Measurements from ENCODE around the gene RAE1. TPM values are rescaled to one million over a fixed set of nuclear protein-coding genes. Genes with fewer than 3 reads are reported as not detected.

The RAE1 gene, protein sequence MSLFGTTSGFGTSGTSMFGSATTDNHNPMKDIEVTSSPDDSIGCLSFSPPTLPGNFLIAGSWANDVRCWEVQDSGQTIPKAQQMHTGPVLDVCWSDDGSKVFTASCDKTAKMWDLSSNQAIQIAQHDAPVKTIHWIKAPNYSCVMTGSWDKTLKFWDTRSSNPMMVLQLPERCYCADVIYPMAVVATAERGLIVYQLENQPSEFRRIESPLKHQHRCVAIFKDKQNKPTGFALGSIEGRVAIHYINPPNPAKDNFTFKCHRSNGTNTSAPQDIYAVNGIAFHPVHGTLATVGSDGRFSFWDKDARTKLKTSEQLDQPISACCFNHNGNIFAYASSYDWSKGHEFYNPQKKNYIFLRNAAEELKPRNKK
- total RNA-seq = 29.6 and 56.7 TPM in 2 replicates

DNA sequence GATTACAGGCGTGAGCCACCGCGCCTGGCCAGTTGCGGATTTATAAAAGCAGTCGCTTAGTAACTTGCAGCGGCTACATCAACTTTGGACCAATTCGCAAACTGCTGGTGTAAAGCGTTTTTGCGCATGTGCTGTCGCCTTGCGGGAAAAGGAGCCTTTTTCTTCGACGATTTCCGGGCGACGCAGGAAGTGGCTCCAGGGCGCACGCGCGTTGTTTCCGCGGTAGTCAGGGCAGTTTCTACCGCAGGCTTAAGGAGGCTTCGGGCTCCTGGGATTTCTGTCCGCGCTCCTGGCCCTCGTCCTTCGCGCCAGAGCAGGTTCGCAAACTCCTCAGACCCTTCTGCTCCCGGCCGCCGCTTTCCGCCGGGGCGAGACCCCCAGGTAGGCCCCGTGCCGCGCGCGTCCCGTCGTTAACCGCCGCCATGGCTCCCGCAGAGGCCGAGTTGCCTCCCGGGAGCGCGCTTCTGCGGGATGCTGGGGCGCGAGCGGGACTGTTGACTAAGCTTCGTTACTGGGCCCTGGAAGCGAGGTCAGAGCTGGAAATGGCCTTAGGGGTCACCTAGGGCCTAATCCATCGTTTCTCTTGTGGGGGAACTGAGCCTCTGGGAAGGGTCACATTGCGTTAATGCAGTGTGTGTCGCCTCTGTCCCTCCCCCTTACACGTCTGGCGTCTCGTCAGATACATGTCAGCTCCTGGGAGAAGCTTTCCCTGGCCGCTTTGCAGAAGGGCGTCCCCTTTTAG is at the start of gene RAE1:
RAE1 (plus strand) TSS at position 214 of the 742 bp plus-strand sequence. CDS start 2,784 bp downstream, outside the sequence.

DNA sequence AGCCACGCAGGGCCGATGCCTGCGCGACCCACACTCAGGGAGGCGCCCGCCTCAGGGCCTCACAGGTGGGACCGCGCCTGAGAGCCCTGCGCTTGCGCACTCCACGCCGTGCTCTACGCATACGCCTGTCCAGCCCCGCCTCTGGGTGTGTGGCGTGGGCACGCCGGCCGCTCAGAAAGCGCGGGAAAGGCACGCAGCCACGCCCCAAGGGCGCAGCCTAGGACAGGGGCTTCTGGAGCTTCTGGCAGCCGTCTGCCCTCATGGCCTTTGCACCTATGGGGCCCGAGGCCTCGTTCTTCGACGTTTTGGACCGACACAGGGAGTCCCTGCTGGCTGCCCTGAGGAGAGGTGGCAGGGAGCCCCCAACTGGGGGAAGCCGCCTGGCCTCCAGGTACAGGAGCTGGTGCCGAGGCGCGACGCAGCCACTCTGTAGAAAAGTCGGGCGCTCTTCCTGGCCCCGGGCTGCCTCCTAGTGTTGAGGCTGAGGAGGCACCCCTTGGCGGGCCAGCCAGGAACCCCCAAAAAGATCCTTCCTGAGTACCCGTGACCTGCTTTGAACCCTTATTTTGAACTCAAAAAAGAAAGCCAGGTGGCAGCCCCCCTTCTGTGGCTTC is 21.3 kb upstream of the RAE1 start, which contains the start of gene SPO11:
SPO11 (plus strand) TSS at position 196 of the 614 bp plus-strand sequence; CDS start at position 261, 65 bp downstream.

DNA sequence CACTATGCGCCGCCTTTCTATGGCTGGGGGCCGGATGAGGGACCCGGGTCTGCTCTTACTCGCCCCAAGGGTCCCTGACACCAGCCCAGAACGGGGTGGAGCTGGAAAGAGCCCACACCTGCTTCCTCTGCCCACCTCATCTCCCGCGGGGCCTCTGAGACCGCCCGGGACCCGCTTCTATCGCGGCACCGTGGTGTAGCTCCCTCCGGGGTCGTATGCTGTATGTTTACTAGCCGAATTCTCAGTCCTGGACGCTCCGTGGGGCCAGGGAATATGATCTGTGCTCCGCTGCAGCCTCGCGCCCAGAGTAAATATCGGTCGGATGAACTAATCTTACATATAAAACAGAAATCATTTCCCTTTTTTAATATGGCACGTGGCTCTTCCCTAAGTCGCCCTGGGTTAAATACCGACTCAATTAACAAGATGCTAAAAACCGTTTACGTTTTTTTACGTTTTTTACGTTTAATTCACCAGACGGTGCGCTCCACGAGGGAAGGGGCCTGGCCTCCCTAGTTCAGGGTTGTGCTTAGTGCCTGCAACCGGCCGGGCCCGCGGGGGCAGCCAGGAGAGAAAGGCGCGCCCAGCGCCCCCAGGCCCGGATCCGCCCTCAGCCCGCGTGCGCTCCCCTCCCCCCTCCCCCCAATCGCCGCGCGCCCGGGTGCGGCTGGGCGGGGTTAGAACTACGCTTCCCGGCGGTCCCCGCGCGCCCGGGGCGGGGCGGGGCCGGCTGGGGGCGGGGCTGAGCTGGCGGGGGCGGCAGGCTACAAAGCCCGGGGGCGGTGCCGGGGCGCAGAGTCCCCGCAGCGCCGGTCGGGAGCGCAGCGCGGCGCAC is 39.8 kb downstream of the RAE1 start, which contains the start of gene RBM38:
RBM38 (plus strand) TSS at position 793 of the 835 bp plus-strand sequence. CDS start 186 bp downstream, outside the sequence.

Small RNA genes lying within 50 kb of the gene (small RNA-seq; reads per million reads assigned to genes)
- not detected for gene MIR4325 (ENCODE audit: low replicate concordance)
- gene RF00019 (ENCODE audit: low replicate concordance) = not detected
- gene RPL39P39 (ENCODE audit: low replicate concordance) = not detected

Other genes with a start within 250 kb of the RAE1 start
- not detected in 2 replicates for gene BMP7, start 84.6 kb upstream of the RAE1 start, total RNA-seq
- not detected in 2 replicates for gene SPO11, start 21.5 kb upstream of the RAE1 start, total RNA-seq
- 7.0 and 11.7 TPM in 2 replicates for gene RBM38, start 40.1 kb downstream of the RAE1 start, total RNA-seq
- under 0.01 TPM in 1 of 2 replicates, not detected in the other for gene CTCFL, start 173.9 kb downstream of the RAE1 start, total RNA-seq
- not detected in 2 replicates for gene PCK1, start 209.9 kb downstream of the RAE1 start, total RNA-seq

Measured in placental pericyte (primary cell).